ENCODE results near the gene NOP9. TPM values are rescaled to one million over a fixed set of nuclear protein-coding genes. Genes with fewer than 3 reads are reported as not detected.
"Not testable (repeated sequence)": the region's sequence is repeated elsewhere in the genome, so short reads cannot be mapped to it uniquely, and the experiment has no call there.

The NOP9 gene
- total RNA-seq, 1 experiment from 2014 or later = 34.0 TPM

DNA sequence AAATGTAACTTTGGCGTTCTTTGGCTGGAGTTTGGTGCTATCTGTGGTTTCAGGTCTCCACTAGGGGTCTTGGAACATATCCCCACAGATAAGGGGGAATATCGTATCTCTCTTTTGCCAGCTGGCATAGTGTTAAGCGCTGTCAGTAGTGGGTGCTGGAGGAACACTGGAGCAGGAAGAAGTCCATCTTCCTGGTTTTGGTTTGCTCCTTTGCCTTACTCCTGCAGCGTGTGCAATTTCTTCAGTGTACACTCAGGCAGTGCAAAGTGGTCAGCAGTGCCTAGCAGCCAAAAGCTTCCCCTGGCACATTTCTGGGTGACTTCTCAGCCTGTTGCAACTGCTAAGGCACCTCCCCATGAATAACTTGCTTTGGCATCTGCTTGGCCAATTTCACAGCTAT is 51.9 kb downstream of the NOP9 start:
- no peak overlapping the region for H3K27ac ChIP-seq (ENCODE audit: low read depth, low read length, poor library complexity, severe bottlenecking)
- CTCF ChIA-PET = interaction anchor here (1.0 kb wide), 1 partner anchor 80 kb away, joined by 3 read pairs; no protein-coding TSS in a partner anchor
- no TSS peak for BruUV-seq (replicated peaks)
- POLR2A ChIA-PET (ENCODE audit: low non-redundant PET) = no interaction called here
- no peaks in the 10 kb centered on the region for H3K36me3 ChIP-seq (ENCODE audit: insufficient read depth, low read length, poor library complexity, severe bottlenecking)
- TF ChIP-seq, protein P1, sequence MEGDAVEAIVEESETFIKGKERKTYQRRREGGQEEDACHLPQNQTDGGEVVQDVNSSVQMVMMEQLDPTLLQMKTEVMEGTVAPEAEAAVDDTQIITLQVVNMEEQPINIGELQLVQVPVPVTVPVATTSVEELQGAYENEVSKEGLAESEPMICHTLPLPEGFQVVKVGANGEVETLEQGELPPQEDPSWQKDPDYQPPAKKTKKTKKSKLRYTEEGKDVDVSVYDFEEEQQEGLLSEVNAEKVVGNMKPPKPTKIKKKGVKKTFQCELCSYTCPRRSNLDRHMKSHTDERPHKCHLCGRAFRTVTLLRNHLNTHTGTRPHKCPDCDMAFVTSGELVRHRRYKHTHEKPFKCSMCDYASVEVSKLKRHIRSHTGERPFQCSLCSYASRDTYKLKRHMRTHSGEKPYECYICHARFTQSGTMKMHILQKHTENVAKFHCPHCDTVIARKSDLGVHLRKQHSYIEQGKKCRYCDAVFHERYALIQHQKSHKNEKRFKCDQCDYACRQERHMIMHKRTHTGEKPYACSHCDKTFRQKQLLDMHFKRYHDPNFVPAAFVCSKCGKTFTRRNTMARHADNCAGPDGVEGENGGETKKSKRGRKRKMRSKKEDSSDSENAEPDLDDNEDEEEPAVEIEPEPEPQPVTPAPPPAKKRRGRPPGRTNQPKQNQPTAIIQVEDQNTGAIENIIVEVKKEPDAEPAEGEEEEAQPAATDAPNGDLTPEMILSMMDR (conservative IDR thresholded peaks at IDR 0.05; ENCODE audit: low read depth, low read length) = peak; percentile 39
- TF ChIP-seq EZH2 (IDR thresholded peaks at IDR 0.05; ENCODE audit: borderline replicate concordance, low read depth, low read length, poor library complexity, severe bottlenecking) = no peak
- no peak overlapping the region for H3K4me3 ChIP-seq (ENCODE audit: low read depth, low read length, poor library complexity, severe bottlenecking)
- H3K27me3 ChIP-seq (replicated peaks; ENCODE audit: insufficient read depth, low read depth, low read length, poor library complexity) = no peaks in the 10 kb centered on the region
- peak; percentile 62 for DNase-seq (ENCODE audit: low spot score)
- peaks cover 7% of the 10 kb centered on the region for H3K4me1 ChIP-seq (ENCODE audit: insufficient read depth, low read length, poor library complexity, severe bottlenecking)
- intact Hi-C loops (cut with micrococcal nuclease; ENCODE audit: unreplicated experiment) = no loop called here
- H3K9me3 ChIP-seq (ENCODE audit: low read depth, low read length, poor library complexity, severe bottlenecking) = no peaks in the 10 kb centered on the region

DNA sequence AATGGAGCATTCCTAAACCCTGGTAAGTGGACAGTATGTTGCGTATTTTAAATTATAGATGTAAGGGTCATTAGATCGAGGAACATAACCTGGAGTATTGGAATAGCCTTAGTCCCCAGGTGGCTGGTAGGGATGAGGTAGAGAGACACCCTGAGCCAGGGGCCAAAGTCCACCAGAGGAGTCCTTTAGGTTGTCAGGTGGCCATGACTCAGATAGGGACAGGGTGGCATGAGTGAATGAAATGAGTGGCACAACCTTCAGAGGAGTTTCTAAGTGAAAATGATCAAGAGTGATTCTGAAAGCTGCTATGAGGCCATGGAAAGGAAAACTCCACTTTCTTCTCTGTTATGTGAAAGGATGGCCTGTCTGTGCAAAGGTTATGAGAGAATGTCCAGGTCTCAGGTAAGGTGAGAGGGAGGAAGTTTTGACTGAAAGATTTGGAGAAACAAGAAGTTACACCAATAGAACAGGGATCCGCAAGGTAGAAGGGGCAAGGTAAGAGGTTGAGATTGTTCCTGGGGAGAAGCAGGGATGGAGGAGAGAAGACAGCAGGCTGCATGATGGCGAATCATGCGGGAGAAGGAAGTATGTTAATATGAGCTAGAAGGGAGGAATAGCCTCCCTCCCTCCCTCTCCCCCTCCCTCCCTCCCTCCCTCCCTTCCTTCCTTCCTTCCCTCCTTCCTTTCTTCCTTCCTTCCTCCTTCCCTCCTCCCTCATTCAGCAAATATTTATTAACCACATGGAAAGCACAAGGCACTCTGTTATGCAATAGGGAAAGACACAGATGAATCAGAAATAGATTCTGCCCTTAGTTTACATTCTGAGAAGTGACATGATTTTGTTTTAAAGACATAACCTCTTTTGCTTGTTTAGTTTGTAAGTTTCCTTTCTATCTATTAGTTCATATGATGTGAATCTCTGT is 54.2 kb downstream of the NOP9 start:
- Histone ChIP-seq H3K27me3 (replicated peaks; ENCODE audit: insufficient read depth, low read depth, low read length, poor library complexity) (no peaks in the 10 kb centered on the region), H3K4me3 (ENCODE audit: low read depth, low read length, poor library complexity, severe bottlenecking) (no peak overlapping the region), H3K9me3 (ENCODE audit: low read depth, low read length, poor library complexity, severe bottlenecking) (no peaks in the 10 kb centered on the region), H3K36me3 (ENCODE audit: insufficient read depth, low read length, poor library complexity, severe bottlenecking) (no peaks in the 10 kb centered on the region), H3K4me1 (ENCODE audit: insufficient read depth, low read length, poor library complexity, severe bottlenecking) (peaks cover 7% of the 10 kb centered on the region), H3K27ac (ENCODE audit: low read depth, low read length, poor library complexity, severe bottlenecking) (no peak overlapping the region)
- CTCF ChIA-PET = no interaction called here
- BruUV-seq (replicated peaks) = no TSS peak
- no peak for DNase-seq (ENCODE audit: low spot score)
- intact Hi-C loops (cut with micrococcal nuclease; ENCODE audit: unreplicated experiment) = no loop called here
- POLR2A ChIA-PET (ENCODE audit: low non-redundant PET) = no interaction called here
- no peak for TF ChIP-seq EZH2 (IDR thresholded peaks at IDR 0.05; ENCODE audit: borderline replicate concordance, low read depth, low read length, poor library complexity, severe bottlenecking)
- TF ChIP-seq, protein P1 (conservative IDR thresholded peaks at IDR 0.05; ENCODE audit: low read depth, low read length) = no peak

DNA sequence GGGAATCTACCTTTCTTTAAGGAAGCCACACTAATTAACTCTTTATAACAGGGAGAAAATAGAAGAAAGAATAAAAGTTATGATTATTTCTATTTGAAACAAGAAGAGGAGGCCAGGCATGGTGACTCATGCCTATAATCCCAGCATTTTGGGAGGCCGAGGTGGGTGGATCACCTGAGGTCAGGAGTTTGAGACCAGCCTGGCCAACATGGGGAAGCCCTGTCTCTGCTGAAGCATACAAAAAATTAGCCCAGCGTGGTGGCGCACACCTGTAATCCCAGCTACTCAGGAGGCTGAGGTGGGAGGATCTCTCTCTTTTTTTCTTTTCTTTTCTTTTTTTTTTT is 54.8 kb downstream of the NOP9 start:
- DNase-seq (ENCODE audit: low spot score); POLR2A ChIA-PET (ENCODE audit: low non-redundant PET); H3K27me3 ChIP-seq (replicated peaks; ENCODE audit: insufficient read depth, low read depth, low read length, poor library complexity): not testable (repeated sequence)

DNA sequence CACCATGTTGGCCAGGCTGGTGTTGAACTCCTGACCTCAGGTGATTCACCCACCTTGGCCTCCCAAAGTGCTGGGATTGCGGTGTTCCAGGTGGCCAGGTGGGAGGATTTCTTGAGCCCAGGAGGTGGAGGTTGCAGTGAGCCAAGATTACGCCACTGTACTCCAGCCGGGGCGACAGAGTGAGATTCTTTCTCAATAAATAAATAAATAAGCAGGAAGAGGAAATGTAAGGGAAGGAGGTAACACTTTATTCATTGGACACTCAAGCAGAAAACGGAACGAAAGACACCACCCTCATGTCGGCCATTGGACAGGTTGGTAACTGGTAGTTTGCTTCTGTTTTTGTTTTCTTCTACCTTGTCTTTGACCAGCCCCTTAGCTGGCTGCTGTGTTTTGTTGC is 55.4 kb downstream of the NOP9 start:
- H3K4me3 ChIP-seq (ENCODE audit: low read depth, low read length, poor library complexity, severe bottlenecking) = no peak overlapping the region
- CTCF ChIA-PET = no interaction called here
- DNase-seq (ENCODE audit: low spot score) = no peak
- intact Hi-C loops (cut with micrococcal nuclease; ENCODE audit: unreplicated experiment) = no loop called here
- H3K36me3 ChIP-seq (ENCODE audit: insufficient read depth, low read length, poor library complexity, severe bottlenecking) = no peaks in the 10 kb centered on the region
- no peaks in the 10 kb centered on the region for H3K27me3 ChIP-seq (replicated peaks; ENCODE audit: insufficient read depth, low read depth, low read length, poor library complexity)
- TF ChIP-seq EZH2 (IDR thresholded peaks at IDR 0.05; ENCODE audit: borderline replicate concordance, low read depth, low read length, poor library complexity, severe bottlenecking) = no peak
- TF ChIP-seq, protein P1 (conservative IDR thresholded peaks at IDR 0.05; ENCODE audit: low read depth, low read length) = no peak
- POLR2A ChIA-PET (ENCODE audit: low non-redundant PET) = no interaction called here
- H3K9me3 ChIP-seq (ENCODE audit: low read depth, low read length, poor library complexity, severe bottlenecking) = no peaks in the 10 kb centered on the region
- peaks cover 7% of the 10 kb centered on the region for H3K4me1 ChIP-seq (ENCODE audit: insufficient read depth, low read length, poor library complexity, severe bottlenecking)
- no peak overlapping the region for H3K27ac ChIP-seq (ENCODE audit: low read depth, low read length, poor library complexity, severe bottlenecking)
- no TSS peak for BruUV-seq (replicated peaks)

More for the DNA sequence above, 54.8 kb downstream of the NOP9 start:
- CTCF ChIA-PET; BruUV-seq (replicated peaks); H3K4me3 ChIP-seq (ENCODE audit: low read depth, low read length, poor library complexity, severe bottlenecking); H3K27ac ChIP-seq (ENCODE audit: low read depth, low read length, poor library complexity, severe bottlenecking); intact Hi-C loops (cut with micrococcal nuclease; ENCODE audit: unreplicated experiment); H3K36me3 ChIP-seq (ENCODE audit: insufficient read depth, low read length, poor library complexity, severe bottlenecking); H3K9me3 ChIP-seq (ENCODE audit: low read depth, low read length, poor library complexity, severe bottlenecking); H3K4me1 ChIP-seq (ENCODE audit: insufficient read depth, low read length, poor library complexity, severe bottlenecking): not testable (repeated sequence)
